ENCODE results near the gene ZNF205. TPM values are rescaled to one million over a fixed set of nuclear protein-coding genes. Genes with fewer than 3 reads are reported as not detected.

ZNF205 gene
- total and polyA plus RNA-seq, 2 of the 4 experiments (the other 2 are of a cell fraction) = 8.2 to 12.7 TPM

DNA sequence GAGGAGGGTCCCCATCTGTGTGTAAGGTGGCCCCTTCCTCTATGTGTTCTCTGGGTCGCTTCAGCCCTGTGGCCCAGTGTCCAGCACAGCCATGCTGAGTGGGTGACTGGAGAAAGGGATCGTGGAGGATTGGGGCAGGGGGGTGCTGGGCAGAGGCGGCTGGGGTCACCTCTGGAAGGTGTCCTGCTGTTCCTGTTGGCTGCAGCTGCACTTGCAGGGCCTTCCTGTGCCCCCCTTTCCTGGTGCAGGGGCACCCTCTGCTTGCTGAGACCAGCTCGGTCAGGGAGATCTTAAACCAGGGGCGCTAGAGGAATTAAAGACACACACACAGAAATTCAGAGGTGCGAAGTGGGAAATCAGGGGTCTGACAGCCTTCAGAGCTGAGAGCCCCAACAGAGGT lies 35.8 kb upstream of the ZNF205 start:
- Histone ChIP-seq H4K20me1 (ENCODE audit: insufficient read depth, low read length) (no peaks in the 10 kb centered on the region), H3K27me3 (ENCODE audit: control insufficient read depth, insufficient read depth, low read length) (peaks cover 53% of the 10 kb centered on the region), H2AK9ac (replicated peaks; ENCODE audit: low read depth, low read length, poor library complexity) (no peak overlapping the region), H3K4me1 (ENCODE audit: control insufficient read depth, insufficient read depth, low read length) (no peaks in the 10 kb centered on the region), H2AK5ac (ENCODE audit: low read depth, low read length) (no peak overlapping the region), H4K5ac (ENCODE audit: low read depth, low read length) (no peak overlapping the region), H2AFZ (replicated peaks; ENCODE audit: low read length, poor library complexity) (no peak overlapping the region), H3K4ac (ENCODE audit: low read depth, low read length) (no peak overlapping the region), H3K9ac (ENCODE audit: low read depth, low read length) (no peak overlapping the region), H2BK5ac (ENCODE audit: low read depth, low read length, poor library complexity, severe bottlenecking) (no peak overlapping the region), H3K27ac (ENCODE audit: insufficient read depth, low read length) (no peak overlapping the region), H3K14ac (replicated peaks; ENCODE audit: low read depth, low read length) (no peak overlapping the region), H2BK20ac (ENCODE audit: low read depth, low read length) (no peak overlapping the region), H3K9me1 (ENCODE audit: insufficient read depth, low read length) (peaks cover 6% of the 10 kb centered on the region; the same call in 1 of the 2 replicates), H3K18ac (ENCODE audit: low read depth, low read length) (no peak overlapping the region), H2BK120ac (ENCODE audit: low read depth, low read length) (no peak overlapping the region), H3K36me3 (ENCODE audit: control insufficient read depth, insufficient read depth, low read length) (no peaks in the 10 kb centered on the region), H3K23ac (ENCODE audit: low read depth, low read length) (no peak overlapping the region), H3K56ac (ENCODE audit: extremely low read depth, insufficient read depth, low read length) (no peak overlapping the region), H3K9me3 (ENCODE audit: control insufficient read depth, insufficient read depth, low read length) (no peaks in the 10 kb centered on the region), H4K8ac (ENCODE audit: low read depth in 2 of 2, low read length in 2 of 2) (no peak overlapping the region), H3K4me2 (ENCODE audit: low read depth, low read length) (no peak overlapping the region), H4K91ac (ENCODE audit: insufficient read depth, low read depth, low read length) (no peak overlapping the region), H3K79me1 (ENCODE audit: low read depth in 1 of 2, low read length in 2 of 2) (no peaks in the 10 kb centered on the region), H3K4me3 (ENCODE audit: insufficient read depth, low read depth, low read length) (no peak overlapping the region), H2BK15ac (ENCODE audit: low read depth, low read length) (no peak overlapping the region)
- BruUV-seq (replicated peaks) = no TSS peak
- TF ChIP-seq CEBPB (IDR thresholded peaks at IDR 0.05; ENCODE audit: low read depth, low read length) (no peak), FOS (IDR thresholded peaks at IDR 0.05; ENCODE audit: low read depth, low read length) (no peak), MAZ (IDR thresholded peaks at IDR 0.05; ENCODE audit: borderline replicate concordance, low read depth, low read length) (no peak), CTCF (conservative IDR thresholded peaks at IDR 0.05; ENCODE audit: low read depth, low read length) (no peak), MAFK (IDR thresholded peaks at IDR 0.05; ENCODE audit: low read depth, low read length) (no peak), MXI1 (IDR thresholded peaks at IDR 0.05; ENCODE audit: borderline replicate concordance, low read depth, low read length) (no peak), RAD21 (IDR thresholded peaks at IDR 0.05; ENCODE audit: low read length) (no peak), RCOR1 (IDR thresholded peaks at IDR 0.05; ENCODE audit: insufficient replicate concordance, low read length) (no peak), POLR2A (IDR thresholded peaks at IDR 0.05; ENCODE audit: low read depth, low read length) (no peak), NFE2L2 (IDR thresholded peaks at IDR 0.05; ENCODE audit: low read depth, low read length) (no peak), SMC3 (IDR thresholded peaks at IDR 0.05; ENCODE audit: low read depth, low read length) (no peak), BHLHE40 (IDR thresholded peaks at IDR 0.05; ENCODE audit: low read depth, low read length) (no peak), RFX5 (IDR thresholded peaks at IDR 0.05; ENCODE audit: low read depth, low read length) (no peak), CHD1 (IDR thresholded peaks at IDR 0.05; ENCODE audit: low read depth, low read length) (no peak)
- TF ChIP-seq, protein P1, sequence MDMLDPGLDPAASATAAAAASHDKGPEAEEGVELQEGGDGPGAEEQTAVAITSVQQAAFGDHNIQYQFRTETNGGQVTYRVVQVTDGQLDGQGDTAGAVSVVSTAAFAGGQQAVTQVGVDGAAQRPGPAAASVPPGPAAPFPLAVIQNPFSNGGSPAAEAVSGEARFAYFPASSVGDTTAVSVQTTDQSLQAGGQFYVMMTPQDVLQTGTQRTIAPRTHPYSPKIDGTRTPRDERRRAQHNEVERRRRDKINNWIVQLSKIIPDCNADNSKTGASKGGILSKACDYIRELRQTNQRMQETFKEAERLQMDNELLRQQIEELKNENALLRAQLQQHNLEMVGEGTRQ (IDR thresholded peaks at IDR 0.05; ENCODE audit: low read depth, low read length) = no peak
- TF ChIP-seq, protein P2, sequence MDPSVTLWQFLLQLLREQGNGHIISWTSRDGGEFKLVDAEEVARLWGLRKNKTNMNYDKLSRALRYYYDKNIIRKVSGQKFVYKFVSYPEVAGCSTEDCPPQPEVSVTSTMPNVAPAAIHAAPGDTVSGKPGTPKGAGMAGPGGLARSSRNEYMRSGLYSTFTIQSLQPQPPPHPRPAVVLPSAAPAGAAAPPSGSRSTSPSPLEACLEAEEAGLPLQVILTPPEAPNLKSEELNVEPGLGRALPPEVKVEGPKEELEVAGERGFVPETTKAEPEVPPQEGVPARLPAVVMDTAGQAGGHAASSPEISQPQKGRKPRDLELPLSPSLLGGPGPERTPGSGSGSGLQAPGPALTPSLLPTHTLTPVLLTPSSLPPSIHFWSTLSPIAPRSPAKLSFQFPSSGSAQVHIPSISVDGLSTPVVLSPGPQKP (IDR thresholded peaks at IDR 0.05; ENCODE audit: borderline replicate concordance, low read depth, low read length) = no peak
- CTCF ChIA-PET = interaction anchor here (0.6 kb wide), 1 partner anchor 1127 kb away, joined by 3 read pairs; no protein-coding TSS in a partner anchor
- DNase-seq (no peak), ATAC-seq (ENCODE audit: low read depth) (no peak)
- in situ Hi-C loops (cut with MboI; ENCODE audit: low sequenced_read_pairs) = no loop called here
- POLR2A ChIA-PET (ENCODE audit: unreplicated experiment) = interaction anchor here (0.6 kb wide), 1 partner anchor 87 kb away, joined by 3 read pairs; no protein-coding TSS in a partner anchor
- 47% methylated on average over 2 of the region's 6 CpGs; no CpG with 5 or more reads in 1 of the 2 experiments for WGBS, 2 experiments (ENCODE audit: extremely low coverage in 2 of 2, insufficient read length in 1 of 2)
- dilution Hi-C loops (cut with HindIII; ENCODE audit: low sequenced_read_pairs, unreplicated experiment) = no loop called here
- intact Hi-C loops (cut with micrococcal nuclease) = no loop called here
